Dermis microvascular lymphatic vessel endothelial cell (primary cell): ENCODE data around the gene MAT1A. TPM values are rescaled to one million over a fixed set of nuclear protein-coding genes. Genes with fewer than 3 reads are reported as not detected.
"Not testable (repeated sequence)": the region's sequence is repeated elsewhere in the genome, so short reads cannot be mapped to it uniquely, and the experiment has no call there.

Experiments used
- DNase-seq, 2 donors: peaks; one replicate each; pipeline versions ENCODE4 v3.0.0 to v3.0.0-alpha.2; 2010; ENCODE audit warnings: low read depth in 2 of 2
- total RNA-seq: library from RNA; depleted of rRNA; stranded (reverse); fragments of >200 nt; gene quantifications from 2 replicates; pipeline ENCODE4 v1.2.1, GENCODE V29; 2014

MAT1A gene
- total RNA-seq, 1 donor from 2014 or later: not detected

GRCh38 chr10:80265740-80266512 is 23.5 kb downstream of the MAT1A start:
- DNase-seq: no peak

GRCh38 chr10:80264081-80265056 is 25.1 kb downstream of the MAT1A start:
- DNase-seq: no peak

GRCh38 chr10:80261316-80262030 is 28.0 kb downstream of the MAT1A start:
- DNase-seq: no peak

GRCh38 chr10:80260295-80261243 is 28.9 kb downstream of the MAT1A start:
- DNase-seq: peak in 1 of 2 donors; percentile 17

GRCh38 chr10:80259405-80259871 is 30.0 kb downstream of the MAT1A start:
- no peak for DNase-seq

GRCh38 chr10:80256798-80257197 is 32.7 kb downstream of the MAT1A start:
- not testable (repeated sequence) for DNase-seq

GRCh38 chr10:80254726-80255125 is 34.7 kb downstream of the MAT1A start:
- DNase-seq: not testable (repeated sequence)

- not testable (repeated sequence) for DNase-seq
Measured at GRCh38 chr10:80253963-80254271, 35.5 kb downstream of the MAT1A start.

- DNase-seq: no peak
Measured at GRCh38 chr10:80253266-80253962, 36.0 kb downstream of the MAT1A start.

GRCh38 chr10:80252296-80252887 is 37.1 kb downstream of the MAT1A start:
- no peak for DNase-seq

GRCh38 chr10:80251703-80252280 is 37.7 kb downstream of the MAT1A start:
- not testable (repeated sequence) for DNase-seq

- DNase-seq: not testable (repeated sequence)
Measured at GRCh38 chr10:80250399-80250798, 39.1 kb downstream of the MAT1A start.

- not testable (repeated sequence) for DNase-seq
Measured at GRCh38 chr10:80249906-80250305, 39.6 kb downstream of the MAT1A start.

- not testable (repeated sequence) for DNase-seq
Measured at GRCh38 chr10:80247611-80248010, 41.8 kb downstream of the MAT1A start.

GRCh38 chr10:80244371-80244770 is 45.1 kb downstream of the MAT1A start:
- DNase-seq: not testable (repeated sequence)

GRCh38 chr10:80242341-80242740 is 47.1 kb downstream of the MAT1A start:
- DNase-seq: not testable (repeated sequence)

GRCh38 chr10:80236457-80236856 is 53.0 kb downstream of the MAT1A start:
- DNase-seq: not testable (repeated sequence)

- not testable (repeated sequence) for DNase-seq
Measured at GRCh38 chr10:80234331-80235235, 54.9 kb downstream of the MAT1A start.
